Skeletal muscle satellite cell (primary cell): ENCODE measurements around the gene UBTF.

Source experiments
- H3K27me3 ChIP-seq: 2 replicates; pipeline ENCODE4 v1.7.0; 2013; ENCODE audit warnings: low read length; ENCODE audit not compliant: control insufficient read depth, insufficient read depth
- H3K36me3 ChIP-seq: 2 replicates; pipeline ENCODE4 v1.7.0; 2013; ENCODE audit warnings: mild to moderate bottlenecking, control low read depth, low read length; ENCODE audit not compliant: insufficient read depth
- H3K4me1 ChIP-seq: 2 replicates; pipeline ENCODE4 v1.7.0; 2013; ENCODE audit warnings: low read length; ENCODE audit not compliant: control insufficient read depth, insufficient read depth
- H3K4me2 ChIP-seq: 2 replicates; pipeline ENCODE4 v1.7.0; 2013; ENCODE audit warnings: mild to moderate bottlenecking, low read length
- H3K4me3 ChIP-seq: 2 replicates; pipeline ENCODE4 v1.7.0; 2013; ENCODE audit warnings: low read length
- H3K9ac ChIP-seq: 2 replicates; pipeline ENCODE4 v1.7.0; 2013; ENCODE audit warnings: mild to moderate bottlenecking, low read depth, low read length, moderate library complexity
- H3K9me3 ChIP-seq: replicated peaks from 2 replicates; pipeline ENCODE4 v1.7.0; 2013; ENCODE audit warnings: mild to moderate bottlenecking, control low read depth, low read length

The UBTF gene

DNA sequence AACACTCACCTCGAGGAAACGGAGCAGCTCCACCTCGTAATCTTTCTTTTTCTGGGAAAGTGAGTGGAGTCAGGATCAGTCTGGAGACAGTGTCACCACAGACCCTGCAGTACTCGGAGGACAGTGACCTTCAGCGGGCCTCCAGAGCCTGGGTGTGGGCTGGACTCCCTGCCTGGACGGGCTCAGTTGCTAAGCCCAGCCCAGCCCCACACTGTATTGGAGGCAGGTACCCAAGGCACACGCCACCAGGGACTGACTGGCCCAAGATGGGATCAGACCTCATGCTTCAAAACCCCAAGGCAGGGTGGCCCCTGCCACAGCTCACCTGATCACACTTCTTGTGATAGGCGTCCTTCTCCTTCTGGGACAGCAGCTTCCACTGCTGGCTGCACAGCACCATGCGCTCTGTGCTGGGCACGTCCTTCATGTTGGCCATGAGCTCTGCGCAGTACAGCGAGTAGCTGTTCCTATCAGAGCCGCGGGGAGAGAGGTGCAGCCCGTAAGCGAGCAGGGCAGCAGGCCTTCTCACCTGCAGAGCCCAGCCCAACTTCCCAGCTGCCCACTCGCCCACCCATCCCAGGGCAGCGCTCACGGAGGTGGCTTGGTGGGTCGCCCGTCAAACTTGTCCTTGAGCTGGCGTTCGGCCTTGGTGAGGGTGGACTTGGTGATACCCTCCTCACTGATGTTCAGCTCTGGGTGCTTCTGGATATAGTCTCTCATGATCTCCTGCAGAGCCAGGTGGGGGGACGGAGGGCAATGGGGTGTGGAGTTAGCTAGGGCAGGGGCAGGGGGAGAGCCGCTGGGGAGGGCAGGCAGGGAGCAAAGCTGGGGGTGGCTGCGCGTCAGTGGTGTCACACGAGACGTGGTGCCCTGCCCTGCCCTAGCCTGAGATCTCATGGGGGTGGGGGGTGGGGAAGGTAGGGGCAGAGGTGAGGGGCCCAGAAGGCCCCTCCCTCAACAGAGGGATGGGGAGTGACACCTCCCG, 7.9 kb downstream of the UBTF start:
- H3K9me3 ChIP-seq = no peaks in the 10 kb centered on the region
- no peak overlapping the region for H3K9ac ChIP-seq
- H3K27me3 ChIP-seq = no peaks in the 10 kb centered on the region
- H3K4me3 ChIP-seq = no peak overlapping the region
- H3K4me1 ChIP-seq = peaks cover 35% of the 10 kb centered on the region
- H3K4me2 ChIP-seq = no peak overlapping the region
- H3K36me3 ChIP-seq = peaks cover 82% of the 10 kb centered on the region

DNA sequence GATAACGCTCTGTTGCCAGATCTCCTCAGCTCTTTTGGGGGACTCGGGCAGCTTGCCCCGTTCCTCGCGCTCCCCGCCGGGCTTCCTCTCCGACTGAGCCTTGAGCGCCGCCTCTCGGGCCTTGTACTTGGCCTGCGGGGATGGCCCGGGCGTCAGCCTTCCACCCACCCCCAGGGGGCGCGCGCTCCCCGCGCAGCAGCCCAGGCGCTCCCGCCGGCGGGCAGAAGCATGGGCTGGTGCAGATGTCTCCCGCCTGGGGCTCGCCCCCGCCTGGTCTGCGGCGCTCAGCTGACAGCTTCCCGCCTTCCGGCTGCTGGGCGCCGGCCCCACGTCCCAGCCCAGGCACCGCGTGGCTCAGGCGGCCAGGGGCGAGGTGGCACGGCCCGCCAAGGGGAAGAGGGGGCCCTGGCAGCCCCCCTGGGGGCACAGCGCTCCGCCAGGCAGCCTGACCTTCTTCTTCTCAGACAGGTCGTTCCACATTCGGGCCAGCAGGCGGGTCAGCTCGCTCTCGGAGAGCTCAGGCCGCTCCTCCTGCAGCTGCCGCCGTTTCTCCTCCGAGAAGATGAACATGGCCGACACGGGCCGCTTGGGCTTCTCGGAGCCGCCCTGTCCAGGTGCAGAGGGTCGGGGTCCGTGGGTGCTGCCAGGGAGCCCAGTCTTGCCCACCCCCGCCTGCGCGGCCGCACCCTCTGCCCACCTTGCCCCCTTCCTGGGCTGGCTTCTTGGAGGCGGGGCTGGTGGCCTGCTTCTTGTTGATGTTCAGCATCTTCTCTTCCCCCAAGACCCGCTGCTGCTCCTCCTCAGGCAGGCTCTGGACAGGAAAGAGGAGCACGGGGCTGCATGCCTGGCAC, 8.9 kb downstream of the UBTF start:
- H3K36me3 ChIP-seq = peaks cover 78% of the 10 kb centered on the region
- H3K9ac ChIP-seq = peak overlapping the region; percentile 43
- H3K4me1 ChIP-seq = peaks cover 35% of the 10 kb centered on the region
- no peaks in the 10 kb centered on the region for H3K27me3 ChIP-seq
- H3K9me3 ChIP-seq = no peaks in the 10 kb centered on the region
- no peak overlapping the region for H3K4me3 ChIP-seq
- H3K4me2 ChIP-seq = peak overlapping the region; percentile 53

DNA sequence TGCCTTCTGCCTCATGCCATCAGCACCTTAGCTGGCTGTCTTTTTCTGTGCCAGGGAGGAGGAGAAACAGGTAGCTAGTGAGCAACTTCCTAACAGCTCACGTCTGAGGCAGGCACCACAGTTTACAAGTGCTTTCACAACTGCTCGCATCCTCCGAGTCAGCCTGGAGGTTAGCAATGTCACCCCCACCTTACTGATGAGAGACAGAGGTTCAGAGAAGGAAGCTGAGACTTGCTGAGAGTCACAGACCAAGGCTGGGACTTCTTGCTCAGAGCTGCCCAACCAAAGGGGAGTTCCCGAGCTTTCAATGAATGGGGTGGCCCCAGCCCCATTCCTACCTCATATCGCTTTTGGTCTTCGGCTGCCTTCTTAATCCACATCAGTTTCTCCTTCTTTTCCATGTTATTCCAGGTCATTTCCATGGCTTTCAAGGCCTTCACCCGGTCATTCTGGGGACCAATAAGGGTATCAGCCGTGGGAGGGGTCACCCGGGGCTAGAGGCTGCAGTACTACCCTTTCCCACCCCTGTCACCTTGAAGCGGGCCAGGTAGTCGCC, 9.6 kb downstream of the UBTF start:
- Histone ChIP-seq H3K4me2 (peak overlapping the region; percentile 53), H3K36me3 (peaks cover 71% of the 10 kb centered on the region), H3K4me3 (no peak overlapping the region), H3K4me1 (peaks cover 37% of the 10 kb centered on the region), H3K9me3 (no peaks in the 10 kb centered on the region), H3K27me3 (no peaks in the 10 kb centered on the region), H3K9ac (peak overlapping the region; percentile 43)

DNA sequence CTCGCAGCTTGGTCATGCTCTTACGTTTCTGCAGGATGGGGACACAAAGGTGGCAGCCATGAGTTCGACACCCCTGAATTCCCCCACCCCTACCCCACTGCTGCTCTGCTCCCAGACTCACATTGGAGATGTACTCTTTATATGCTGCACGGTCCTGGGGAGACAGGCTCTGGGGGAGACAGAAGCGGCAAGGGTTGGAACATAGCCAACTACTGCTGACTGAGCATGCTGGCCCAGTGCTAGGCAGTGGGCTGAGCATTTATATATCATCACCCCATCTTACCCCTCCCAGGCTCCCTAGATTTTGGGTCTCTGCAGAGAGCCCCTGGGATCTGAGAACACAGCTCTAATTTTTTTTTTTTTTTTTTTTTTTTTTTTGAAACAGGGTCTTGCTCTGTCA, 11.7 kb downstream of the UBTF start:
- peaks cover 56% of the 10 kb centered on the region for H3K4me1 ChIP-seq

DNA sequence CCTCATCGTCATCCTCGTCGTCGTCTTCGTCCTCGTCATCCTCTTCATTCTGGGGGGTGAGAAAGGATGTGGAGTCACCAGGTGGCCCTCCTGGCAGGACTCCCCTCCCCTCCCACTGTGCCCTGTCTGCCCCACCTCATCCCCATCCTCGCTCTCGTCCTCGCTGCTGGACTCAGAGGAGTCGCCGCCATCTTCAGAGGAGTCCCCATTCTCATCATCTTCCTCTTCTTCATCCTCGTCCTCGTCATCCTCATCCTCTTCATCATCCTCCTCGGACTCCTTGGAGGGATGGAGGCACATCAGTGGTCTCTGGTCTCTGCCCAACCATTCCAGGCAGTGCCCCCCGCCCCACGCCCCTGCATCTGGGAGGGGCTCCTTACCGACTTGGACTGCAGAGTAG, 12.2 kb downstream of the UBTF start:
- Histone ChIP-seq H3K4me3 (no peak overlapping the region), H3K9ac (no peak overlapping the region), H3K4me2 (no peak overlapping the region), H3K27me3 (no peaks in the 10 kb centered on the region), H3K4me1 (peaks cover 60% of the 10 kb centered on the region), H3K9me3 (no peaks in the 10 kb centered on the region), H3K36me3 (peaks cover 52% of the 10 kb centered on the region)

More for the DNA sequence above, 11.7 kb downstream of the UBTF start:
- Histone ChIP-seq H3K36me3 (peaks cover 52% of the 10 kb centered on the region), H3K9ac (no peak overlapping the region), H3K4me3 (no peak overlapping the region), H3K9me3 (no peaks in the 10 kb centered on the region), H3K4me2 (no peak overlapping the region), H3K27me3 (no peaks in the 10 kb centered on the region)

DNA sequence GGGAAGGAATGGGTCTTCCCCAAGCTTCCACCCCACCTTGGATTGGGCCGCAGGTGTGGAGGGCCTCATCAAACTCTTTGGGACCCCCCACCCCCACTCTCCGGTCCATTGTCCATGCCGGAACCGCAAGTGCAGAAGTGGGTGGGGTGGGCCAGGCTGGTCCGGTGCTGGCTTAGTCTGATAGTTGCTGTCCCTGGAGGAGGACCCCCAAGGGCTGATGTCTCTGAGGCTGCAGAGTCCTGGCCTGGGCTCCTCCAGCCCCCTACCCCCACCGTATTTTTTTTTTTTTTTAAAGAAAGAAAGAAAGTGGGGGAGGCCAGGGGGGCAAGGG, 12.7 kb downstream of the UBTF start:
- H3K4me3 ChIP-seq = no peak overlapping the region
- no peaks in the 10 kb centered on the region for H3K9me3 ChIP-seq
- H3K4me1 ChIP-seq = peaks cover 60% of the 10 kb centered on the region
- no peak overlapping the region for H3K9ac ChIP-seq
- no peak overlapping the region for H3K4me2 ChIP-seq
- H3K36me3 ChIP-seq = peaks cover 52% of the 10 kb centered on the region
- H3K27me3 ChIP-seq = no peaks in the 10 kb centered on the region

DNA sequence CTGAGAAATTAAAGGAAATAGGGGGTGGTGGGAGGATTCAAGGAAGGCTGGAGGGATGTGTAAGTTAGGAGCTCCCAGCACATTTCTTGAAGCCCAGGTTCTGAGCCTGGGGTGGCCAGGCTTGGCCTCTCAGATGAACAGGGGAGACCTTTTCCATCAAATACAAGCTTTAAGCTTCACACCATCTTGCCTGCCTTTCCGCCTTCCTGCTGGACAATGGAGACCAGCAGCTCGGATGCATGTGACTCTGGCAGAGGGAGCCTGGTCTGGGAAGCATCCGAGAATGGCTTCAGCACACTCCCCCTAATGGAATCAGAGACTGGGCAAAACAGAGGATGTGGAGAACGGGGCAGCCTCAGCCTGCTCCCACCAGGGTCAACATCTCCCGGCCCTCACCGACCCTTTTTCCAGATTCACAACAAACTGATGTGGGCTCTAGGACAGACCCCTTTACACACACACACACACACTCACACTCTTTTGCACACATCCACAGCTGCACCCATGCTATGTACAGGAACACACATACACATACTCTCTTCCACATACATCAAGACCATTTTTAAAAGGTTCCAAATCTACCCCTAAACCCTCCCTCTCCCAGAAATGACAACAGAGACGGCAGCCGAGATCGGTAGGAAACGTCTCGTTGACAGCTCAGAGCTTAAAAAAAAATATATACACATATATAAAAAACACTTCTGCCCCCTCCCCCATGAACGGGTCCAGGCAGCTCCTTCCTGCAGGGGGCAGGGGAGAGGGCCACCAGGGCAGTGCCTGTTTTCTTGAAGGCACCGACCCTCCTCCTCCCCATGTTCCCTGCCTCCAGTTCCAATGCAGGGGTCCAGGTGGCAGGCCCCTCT, 13.3 kb downstream of the UBTF start:
- no peaks in the 10 kb centered on the region for H3K27me3 ChIP-seq
- no peak overlapping the region for H3K4me3 ChIP-seq
- H3K4me2 ChIP-seq = no peak overlapping the region
- no peaks in the 10 kb centered on the region for H3K9me3 ChIP-seq
- peaks cover 46% of the 10 kb centered on the region for H3K36me3 ChIP-seq
- peaks cover 59% of the 10 kb centered on the region for H3K4me1 ChIP-seq
- H3K9ac ChIP-seq = no peak overlapping the region

DNA sequence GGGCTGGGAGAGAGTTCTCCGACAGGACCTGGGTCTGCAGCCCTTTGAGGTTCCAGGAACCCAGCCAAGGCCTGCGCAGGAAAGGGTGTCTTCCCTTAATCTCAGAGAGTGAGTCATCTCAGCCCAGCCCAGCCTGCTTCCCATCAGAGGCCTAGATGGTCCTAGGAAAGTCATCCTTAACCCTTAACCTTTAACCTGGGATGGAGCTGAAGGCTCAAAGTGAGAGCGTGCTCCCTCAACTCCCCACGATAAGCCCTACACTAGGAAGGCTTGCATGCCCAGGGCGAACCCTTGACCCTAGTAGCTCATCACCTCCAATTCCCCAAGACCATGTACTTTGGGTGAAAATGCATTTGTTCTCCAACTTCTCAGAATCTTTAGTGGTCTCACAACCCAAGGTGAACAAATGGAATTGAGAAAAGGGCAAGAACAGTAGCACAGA, 15.0 kb downstream of the UBTF start:
- no peak overlapping the region for H3K4me2 ChIP-seq
- no peaks in the 10 kb centered on the region for H3K9me3 ChIP-seq
- no peak overlapping the region for H3K9ac ChIP-seq
- no peaks in the 10 kb centered on the region for H3K27me3 ChIP-seq
- no peak overlapping the region for H3K4me3 ChIP-seq
- peaks cover 33% of the 10 kb centered on the region for H3K36me3 ChIP-seq
- peaks cover 50% of the 10 kb centered on the region for H3K4me1 ChIP-seq

DNA sequence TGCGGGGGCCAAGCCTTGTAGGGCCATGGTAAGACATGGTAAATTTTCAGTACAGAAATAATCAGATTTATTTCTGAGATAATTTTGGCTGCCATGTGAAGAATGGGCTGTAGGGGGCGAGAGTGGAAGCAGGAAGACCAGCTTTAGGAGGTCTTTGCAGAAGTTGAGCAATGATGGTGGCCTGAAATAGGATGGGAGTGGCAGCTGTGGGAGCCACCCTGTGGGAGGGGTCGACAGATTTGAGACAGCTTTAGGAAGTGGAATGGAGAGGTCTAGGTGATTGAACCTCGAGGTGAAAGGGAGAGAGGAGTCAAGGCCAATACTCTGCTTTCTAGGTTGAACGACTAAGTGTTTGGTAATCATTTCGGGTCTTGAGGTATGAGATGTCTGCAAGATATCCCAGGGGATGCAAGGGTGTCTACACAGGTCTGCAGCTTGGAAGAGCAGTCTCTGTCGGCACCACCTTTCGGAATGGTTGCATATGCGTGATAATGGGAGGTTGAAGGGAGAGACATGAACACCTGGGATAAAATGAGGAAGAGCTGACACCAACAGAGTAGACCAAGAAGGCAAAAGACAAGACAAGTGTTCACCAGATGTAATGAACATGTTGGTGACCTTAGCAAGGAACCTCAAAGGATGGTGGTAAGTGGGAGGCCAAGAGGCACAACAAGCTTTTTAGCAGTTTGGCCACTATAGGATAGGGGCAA, 15.6 kb downstream of the UBTF start:
- Histone ChIP-seq H3K4me3 (no peak overlapping the region), H3K4me2 (no peak overlapping the region), H3K4me1 (peaks cover 44% of the 10 kb centered on the region), H3K36me3 (peaks cover 28% of the 10 kb centered on the region), H3K9me3 (no peaks in the 10 kb centered on the region), H3K9ac (no peak overlapping the region), H3K27me3 (no peaks in the 10 kb centered on the region)

DNA sequence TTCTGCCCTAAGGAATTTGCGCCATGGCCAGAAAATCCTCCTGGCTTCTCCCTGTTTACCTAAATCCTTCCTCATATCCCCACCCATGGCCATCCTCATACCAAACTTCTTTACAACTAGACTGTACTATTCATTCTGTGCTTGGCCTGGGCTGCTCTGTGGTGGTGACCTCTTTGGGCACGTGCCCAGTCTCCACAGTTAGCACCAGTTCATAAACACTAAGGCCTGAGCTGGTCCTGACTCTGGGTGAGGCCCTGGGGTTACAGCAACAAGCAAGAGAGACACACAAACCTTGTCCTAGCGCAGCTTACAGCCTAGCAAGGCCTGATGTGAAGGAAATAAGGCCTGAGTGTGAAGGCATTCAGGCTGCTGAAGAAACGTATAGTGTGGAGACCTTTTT, 16.7 kb downstream of the UBTF start:
- no peak overlapping the region for H3K4me3 ChIP-seq
- no peak overlapping the region for H3K4me2 ChIP-seq
- H3K9ac ChIP-seq = no peak overlapping the region
- no peaks in the 10 kb centered on the region for H3K27me3 ChIP-seq
- no peaks in the 10 kb centered on the region for H3K9me3 ChIP-seq
- peaks cover 19% of the 10 kb centered on the region for H3K36me3 ChIP-seq
- peaks cover 41% of the 10 kb centered on the region for H3K4me1 ChIP-seq
